SU-DHL-6 (cell line): ENCODE results near the gene ETFBKMT.

Source experiments
- EZH2phosphoT487 ChIP-seq: fragments of 200-600 bp; sonication (generic), shearing (Covaris generic); conservative IDR thresholded peaks from 2 replicates; pipeline ENCODE4 v1.6.1; 2018; ENCODE audit warnings: mild to moderate bottlenecking, antibody characterized with exemption, low read length, moderate library complexity, mixed read lengths
- TF ChIP-seq, protein P1 (sequence below): fragments of 200-600 bp; sonication (generic); IDR thresholded peaks from one replicate; pipeline ENCODE4 v1.5.1; 2017; ENCODE audit warnings: antibody characterized with exemption, mild to moderate bottlenecking, low read length, moderate library complexity; ENCODE audit not compliant: insufficient read depth, poor library complexity, severe bottlenecking

DNA sequence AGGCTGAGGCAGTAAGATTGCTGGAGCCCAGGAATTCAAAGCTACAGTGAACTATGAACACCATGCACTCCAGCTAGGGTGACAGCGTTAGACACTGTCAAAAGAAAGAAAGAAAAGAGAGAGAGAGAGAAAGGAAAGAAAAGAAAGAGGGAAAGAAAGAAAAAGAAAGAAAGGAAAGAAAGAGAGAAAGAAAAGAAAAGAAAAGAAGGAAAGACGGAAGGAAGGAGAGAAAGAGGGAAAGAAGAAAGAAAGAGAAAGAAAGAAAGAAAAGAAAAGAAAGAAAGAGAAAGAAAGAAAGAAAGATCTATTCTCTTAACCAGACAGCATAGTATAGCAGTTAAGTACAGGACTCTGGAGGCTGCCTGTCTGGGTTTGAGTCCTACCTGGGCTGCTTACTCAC lies 46.7 kb upstream of the ETFBKMT start:
- no peak for TF ChIP-seq EZH2phosphoT487
- TF ChIP-seq, protein P1, sequence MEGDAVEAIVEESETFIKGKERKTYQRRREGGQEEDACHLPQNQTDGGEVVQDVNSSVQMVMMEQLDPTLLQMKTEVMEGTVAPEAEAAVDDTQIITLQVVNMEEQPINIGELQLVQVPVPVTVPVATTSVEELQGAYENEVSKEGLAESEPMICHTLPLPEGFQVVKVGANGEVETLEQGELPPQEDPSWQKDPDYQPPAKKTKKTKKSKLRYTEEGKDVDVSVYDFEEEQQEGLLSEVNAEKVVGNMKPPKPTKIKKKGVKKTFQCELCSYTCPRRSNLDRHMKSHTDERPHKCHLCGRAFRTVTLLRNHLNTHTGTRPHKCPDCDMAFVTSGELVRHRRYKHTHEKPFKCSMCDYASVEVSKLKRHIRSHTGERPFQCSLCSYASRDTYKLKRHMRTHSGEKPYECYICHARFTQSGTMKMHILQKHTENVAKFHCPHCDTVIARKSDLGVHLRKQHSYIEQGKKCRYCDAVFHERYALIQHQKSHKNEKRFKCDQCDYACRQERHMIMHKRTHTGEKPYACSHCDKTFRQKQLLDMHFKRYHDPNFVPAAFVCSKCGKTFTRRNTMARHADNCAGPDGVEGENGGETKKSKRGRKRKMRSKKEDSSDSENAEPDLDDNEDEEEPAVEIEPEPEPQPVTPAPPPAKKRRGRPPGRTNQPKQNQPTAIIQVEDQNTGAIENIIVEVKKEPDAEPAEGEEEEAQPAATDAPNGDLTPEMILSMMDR: no peak
